HuH-7.5 (cell line): ENCODE measurements around the gene CINP.
A peak's percentile ranks its signal among the peaks of the same experiment; 100 is the strongest.

Experiments used
- DNase-seq: peaks from one replicate; pipeline ENCODE4 v3.0.0; 2011; ENCODE audit warnings: low spot score

Gene CINP

DNA sequence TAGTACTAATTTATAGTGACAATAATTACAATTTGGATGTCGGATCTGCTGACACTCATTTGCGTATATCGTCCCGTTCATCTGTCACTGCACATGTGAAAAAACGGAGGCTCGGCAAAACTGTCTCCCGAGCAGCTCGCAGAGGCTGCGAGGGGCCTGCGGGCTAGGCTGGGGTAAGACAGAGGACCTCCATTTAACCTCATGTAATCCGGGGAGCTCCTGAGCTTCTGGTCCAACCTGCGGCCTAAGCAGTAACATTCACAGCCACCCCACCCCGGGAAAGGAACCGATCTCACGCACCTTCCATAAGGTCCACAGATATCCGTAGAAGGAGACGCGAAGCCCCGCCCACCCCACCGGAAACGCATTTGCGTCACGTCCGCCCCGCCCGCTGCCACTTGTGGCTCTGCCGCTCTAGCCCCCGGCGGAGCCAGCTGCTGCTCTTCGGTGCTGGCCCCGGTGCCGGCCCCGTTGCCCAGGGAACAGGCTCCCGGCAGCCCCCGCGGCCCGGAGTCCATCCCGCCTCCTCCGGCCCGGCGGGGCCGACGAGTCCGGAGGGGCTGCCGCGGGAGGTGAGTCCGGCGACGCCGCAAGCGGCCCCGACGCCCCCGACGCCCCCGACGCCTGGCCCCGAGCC lies at the start of gene CINP, which contains the start of gene TECPR2:
CINP (minus strand) TSS at position 346 of the 637 bp plus-strand sequence; CDS start at position 307, 39 bp downstream.
TECPR2 (plus strand) TSS at position 397 of the 637 bp plus-strand sequence. CDS start 13,781 bp downstream, outside the sequence.
- DNase-seq: peak; percentile 89

DNA sequence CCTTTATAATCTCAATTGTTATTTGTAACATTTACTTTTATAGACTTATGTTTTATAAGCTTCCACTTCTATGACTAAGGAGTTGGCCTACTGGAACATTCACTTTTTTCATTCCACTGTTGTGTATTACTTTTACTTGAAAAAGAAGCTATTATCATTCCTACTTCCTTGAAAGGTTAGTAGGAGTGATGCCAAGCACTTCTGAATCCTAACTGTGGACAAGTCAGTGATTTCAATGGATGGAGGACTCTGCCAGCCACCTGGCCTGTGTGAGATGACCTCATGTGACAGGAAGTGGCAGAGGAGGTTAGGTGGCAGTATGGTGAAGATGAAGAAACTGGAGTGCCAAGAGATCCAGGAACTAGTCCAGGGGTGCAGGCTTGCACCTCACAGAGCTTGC lies 46.0 kb upstream of the CINP start:
- DNase-seq: no peak

DNA sequence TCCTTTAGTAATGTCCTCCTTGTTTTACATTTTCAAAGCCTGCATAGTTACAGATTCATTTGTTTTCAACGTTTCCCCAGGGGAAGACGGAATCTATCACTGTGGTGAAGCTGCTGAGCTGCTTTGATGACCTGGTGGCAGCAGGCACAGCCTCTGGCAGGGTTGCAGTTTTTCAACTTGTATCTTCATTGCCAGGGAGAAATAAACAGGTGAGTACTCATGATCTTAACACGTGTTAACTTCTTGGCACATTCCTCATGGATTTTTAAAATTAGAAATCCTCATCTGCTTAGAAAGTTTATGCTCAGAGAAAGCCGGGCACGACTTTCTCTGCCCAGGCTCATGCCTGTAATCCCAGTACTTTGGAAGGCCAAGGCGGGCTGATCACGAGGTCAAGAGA lies 44.6 kb upstream of the CINP start:
- no peak for DNase-seq

DNA sequence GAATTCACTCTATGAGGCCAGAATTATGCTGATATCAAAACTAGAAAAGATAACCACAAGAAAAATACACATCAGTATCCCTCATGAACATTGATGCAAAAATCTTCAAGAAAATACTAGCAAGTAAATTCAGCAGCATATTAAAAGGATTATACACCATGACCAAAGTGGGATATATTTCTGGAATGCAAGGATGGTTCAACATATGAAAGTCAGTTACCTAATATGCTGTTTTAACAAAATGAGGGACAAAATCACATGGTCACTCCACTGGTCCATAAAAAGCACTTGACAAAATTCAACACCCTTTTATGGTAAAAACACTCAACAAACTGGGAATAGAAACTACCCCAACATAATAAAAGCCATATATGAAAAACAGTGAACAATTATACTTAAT lies 40.3 kb upstream of the CINP start:
- DNase-seq: no peak

DNA sequence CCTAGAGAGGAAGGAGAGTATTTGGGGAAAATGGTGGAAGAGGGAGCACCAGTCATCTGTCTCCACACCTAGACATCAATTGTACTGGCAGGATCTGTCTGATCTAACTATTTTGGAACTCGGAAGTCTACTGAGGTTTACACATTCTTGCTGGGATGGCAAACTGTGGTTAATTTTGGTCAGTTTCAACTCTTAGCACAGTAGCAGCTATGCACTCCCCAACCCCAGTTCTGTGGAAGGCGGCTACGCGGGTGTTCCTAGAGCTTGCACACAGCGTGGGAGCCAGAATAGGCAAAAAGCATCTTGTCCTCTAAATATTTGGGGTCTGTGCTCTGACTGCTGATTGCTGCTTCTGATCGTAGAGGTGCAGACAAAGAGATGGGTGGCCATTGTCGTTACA lies 33.8 kb upstream of the CINP start:
- DNase-seq: no peak

DNA sequence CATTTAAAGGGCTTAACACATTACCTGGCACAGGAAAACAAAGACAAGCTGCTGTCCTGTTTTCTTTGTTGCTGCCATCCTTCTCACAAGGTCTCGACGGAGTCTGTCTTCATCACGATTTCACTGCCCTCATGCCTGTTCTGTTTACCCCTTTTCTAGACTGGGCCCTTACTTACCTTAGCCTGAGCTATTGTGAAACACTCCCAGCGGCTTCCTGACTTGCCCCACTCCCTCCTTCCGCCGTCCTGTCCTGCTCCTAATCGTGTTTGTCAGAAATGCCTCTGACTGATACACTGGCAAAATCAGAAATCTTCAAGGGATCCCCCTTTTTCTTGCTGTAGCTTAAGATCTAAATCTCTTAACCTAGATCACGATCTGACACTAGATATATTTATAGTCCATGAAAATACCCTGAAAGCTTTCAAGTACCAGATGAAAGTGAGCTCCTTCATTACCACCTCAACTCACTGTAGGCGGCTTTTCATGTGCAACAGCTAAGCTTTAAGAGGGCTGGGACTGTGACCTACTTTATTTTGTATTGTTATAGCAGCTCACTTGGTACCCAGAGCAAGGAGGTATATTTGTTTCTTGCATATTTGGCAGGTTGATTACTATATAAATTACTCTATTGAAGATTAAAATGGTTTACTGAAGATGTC lies 32.2 kb upstream of the CINP start:
- no peak for DNase-seq

DNA sequence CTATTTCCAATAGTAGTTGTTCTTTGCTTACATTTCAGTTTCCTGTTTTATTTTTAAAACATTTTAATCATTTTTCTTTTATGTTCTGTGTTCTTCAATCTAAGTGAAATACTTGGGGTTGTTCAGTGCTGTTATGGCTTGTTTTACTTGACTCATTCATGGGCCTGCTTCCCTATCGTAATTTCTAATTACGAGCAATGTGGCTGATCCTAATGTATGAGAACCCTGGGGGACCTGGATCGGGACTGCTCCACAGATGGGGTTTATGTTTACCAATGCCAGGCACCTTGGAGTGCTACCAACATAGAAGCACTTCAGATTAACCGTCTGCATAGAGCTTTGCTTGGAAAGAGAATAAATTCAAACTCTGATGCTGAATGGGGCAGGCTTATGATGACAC lies 29.8 kb upstream of the CINP start:
- no peak for DNase-seq

DNA sequence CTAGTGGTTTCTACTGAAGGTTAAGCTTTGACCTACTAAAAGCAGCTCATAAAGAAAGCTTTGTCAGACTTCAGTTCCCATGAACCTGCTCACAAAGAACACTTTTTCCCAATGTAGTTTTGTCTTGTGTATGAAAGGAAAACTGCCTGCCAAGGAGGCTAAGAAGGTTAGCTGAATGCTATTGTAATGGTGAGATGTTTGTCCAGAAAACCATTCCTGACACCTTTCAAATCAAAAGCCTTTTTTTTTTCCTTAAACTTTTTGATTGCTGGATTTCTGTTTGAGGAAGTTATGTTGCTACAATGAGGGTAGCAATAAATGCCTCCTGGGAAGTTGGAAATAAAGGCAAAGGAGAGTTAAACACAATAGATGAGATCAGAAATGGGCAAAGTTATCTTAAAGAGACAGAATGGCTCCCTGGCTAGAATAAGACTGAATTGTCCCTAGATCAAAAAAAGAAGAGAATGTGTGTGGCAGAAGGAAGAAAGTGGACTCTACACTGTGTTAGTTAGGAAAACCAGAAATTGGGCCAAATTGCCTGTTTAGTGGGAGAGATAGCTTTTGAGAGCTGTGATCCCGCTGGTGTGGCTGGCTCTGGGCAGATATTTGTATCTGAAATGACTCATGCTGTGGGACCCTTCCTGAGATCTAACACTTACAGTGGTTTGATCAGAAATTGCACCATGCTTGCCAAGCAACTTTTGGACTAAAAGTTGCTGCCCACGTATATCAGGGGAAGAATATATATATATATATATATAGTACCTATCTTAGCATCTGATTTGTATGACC lies 27.6 kb upstream of the CINP start:
- no peak for DNase-seq

DNA sequence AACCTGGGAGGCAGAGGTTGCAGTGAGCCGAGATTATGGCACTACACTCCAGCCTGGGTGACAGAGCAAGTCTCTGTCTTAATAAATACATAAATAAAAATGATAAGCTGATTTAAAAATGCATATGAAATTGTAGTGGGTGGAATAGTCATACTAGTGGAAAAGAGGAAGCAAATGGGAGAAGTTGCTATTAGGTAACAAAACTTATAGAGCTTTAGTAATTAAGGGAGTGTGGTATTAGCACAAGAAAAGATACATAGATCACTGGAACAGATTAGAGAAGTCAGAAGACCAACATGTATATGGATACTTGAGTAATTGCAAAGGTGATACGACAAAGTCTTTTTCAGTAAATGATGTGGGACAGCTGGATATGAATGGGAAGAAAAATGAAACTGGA lies 26.6 kb upstream of the CINP start:
- no peak for DNase-seq

DNA sequence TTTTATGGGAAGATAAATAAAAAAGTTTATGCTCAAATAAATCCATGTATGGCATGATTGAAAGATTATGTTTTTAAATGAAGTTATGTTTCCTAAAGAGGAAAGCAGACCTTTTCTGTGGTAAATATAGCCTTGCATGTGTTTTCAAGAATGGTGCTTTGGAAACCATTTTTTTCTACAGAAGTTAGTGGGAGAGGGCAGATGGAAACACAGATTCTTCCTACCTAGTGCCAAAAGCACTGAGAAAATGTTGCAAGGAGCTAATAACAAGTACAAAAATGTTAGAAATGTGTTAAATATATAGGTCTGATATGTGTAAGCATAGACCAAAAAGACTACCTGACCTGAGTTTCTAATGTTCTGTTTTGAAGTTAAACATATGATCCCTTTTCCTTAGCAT lies 24.4 kb upstream of the CINP start:
- no peak for DNase-seq

DNA sequence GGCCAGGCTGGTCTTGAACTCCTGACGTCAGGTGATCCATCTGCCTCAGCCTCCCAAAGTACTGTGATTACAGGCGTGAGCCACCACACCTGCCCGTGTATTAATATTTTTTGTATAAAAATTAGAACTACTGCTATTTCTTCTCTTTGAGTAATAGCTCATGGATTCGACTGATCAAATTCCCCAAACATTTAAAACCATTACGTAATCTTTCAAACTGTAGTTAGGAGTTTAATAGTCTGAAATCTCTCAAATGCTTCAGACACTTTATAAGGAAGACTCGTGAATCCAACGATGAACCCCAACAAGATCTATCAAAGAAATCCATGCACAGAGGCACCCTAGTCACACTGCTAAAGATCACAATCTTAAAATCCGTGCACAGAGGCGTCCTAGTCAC lies 16.1 kb upstream of the CINP start:
- no peak for DNase-seq

DNA sequence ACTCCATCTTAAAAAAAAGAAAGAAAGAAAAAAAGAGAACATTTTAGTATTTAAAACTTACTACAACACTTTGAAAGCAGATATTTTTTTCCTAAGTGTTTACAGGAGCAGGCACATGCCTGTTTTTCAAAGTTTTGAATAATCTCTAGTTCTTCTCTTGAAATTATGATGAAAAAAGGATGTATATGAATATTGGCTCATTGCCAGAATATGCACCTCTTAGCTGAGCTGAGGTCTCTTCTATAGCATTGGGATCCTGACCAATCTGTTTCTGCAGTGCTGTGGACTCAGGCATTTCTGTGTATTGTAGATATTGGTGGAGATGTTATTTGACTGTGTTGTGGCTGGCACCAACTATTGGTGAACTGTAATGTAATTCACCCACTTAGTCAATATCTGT lies 15.0 kb upstream of the CINP start:
- DNase-seq: no peak

DNA sequence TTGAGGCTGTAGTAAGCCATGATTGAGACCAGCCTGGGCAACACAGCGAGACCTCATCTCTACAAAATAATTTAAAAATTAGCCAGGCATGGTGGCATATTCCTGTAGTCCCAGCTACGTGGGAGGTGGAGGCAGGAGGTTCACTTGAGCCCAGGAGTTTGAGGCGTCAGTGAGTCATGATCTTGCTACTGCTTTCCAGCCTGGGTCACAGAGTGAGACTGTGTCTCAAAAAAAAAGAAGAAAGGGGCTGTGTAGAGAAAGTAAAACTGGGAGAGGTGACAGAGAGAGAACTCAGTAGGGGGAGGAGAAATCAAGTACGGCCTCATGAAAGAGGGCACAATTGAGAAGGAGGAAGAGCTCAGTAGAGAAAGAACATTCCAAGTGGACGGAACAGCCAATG lies 12.4 kb upstream of the CINP start:
- no peak for DNase-seq

DNA sequence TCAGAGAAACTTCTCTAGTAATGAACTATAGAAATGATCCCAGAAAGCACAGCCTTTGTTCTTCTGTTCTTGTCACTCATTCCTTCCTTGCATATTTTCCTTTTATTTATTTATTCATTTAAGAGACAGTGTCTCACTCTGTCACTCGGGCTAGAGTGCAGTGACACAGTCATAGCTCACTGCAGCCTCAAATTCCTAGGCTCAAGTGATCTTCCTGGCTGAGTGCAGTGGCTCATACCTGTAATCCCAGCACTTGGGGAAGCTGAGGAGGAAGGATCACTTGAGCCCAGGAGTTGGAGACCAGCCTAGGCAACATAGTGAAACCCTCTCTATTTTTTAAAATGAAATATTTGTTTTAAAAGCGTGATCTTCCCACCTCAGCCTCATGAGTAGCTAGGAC lies 11.6 kb upstream of the CINP start:
- DNase-seq: no peak

DNA sequence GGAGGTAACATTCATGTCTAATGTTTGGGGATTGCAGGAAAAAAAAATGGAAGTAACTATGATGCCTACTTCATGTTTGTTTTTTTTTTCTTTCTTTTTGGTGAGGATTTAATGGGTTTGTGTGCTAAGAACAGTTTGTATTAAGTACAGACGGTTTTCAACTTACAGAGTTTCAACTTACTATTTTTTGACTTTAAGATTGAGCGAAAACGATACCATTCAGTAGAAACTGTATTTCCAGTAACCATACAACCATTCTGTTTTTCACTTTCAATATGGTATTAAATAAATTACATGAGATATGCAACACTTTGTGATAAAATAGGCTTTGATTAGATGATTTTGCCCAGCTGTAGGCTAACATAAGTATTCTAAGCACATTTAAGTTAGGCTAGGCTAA lies 10.4 kb upstream of the CINP start:
- DNase-seq: no peak

DNA sequence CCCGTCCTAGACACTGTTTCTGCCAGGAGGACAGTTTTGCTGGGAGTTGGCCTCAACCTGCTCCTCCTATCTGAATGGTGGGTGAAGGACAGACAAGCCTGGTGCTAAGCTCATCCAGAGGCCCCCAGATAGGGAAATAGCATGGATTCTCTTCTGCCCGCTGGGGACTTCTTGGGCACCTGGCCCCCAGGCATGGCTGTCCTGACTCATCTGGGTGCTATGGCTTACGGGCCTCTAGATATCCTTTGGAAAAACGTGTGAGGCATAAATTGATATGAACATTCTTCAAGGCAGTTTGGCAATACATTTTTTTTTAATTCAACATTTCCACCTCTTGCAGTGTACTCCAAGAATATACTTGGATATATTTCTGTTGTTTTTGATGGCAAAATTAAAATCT lies 8.7 kb upstream of the CINP start:
- DNase-seq: no peak

DNA sequence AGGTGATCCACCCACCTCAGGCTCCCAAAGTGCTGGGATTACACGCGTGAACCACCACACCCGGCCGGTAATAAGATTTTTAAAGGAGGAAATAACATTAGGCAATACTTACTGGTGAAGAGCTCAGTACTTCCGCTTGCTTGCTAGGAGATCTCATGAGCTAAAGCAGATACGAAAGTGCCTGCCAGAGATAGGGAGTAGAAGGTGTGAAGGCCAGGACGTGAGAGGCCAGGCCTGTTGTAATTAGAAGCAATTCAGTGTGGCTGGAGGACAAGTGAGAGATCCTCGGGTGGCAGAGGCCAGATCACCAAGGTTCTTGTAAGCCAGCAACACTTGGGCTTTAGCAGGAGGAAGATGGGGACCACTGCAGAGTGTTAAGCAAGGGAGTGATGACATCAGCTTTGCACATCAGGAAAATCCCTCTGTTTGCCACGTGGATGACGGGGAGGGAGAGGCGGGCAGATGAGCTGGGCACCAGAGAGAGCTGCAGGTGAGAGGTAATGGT lies 7.7 kb upstream of the CINP start:
- no peak for DNase-seq

DNA sequence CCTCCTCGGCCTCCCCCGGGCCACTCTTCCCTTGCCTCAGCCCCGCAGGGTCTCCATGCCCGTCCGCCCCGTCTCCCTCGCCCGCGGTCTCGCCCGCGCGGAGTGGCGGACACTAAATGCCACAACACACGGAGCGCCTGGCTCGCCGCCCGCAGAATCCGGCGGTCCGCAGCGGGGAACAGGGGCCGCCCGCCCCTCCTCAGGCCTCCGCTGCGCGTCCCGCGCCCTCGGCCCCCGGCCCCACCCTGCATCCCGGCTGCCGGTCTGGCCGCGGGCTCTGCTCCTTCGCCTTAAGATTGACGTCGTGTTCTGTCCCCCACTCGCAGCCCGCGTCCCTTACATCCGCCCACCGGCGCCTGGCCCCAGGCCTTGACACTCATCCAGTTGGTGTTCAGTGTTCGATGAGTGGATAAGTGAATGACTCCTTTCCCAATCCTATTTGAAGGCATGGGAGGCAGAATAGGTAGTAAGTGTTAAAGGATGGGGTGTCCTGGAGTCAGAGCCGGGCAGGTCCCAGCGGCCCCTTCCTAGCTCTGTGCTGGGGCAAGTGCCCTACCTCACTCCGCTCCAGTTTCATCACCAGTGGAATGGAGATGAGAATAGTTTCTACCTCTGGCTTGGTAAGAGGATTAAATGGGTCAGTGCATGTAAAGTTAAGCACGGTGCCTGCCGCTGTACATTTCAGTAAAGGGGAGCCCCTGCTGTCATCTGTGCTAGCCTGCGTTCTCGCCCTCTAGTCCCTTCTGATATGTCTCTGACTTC lies 673 bp upstream of the CINP start:
- no peak for DNase-seq

DNA sequence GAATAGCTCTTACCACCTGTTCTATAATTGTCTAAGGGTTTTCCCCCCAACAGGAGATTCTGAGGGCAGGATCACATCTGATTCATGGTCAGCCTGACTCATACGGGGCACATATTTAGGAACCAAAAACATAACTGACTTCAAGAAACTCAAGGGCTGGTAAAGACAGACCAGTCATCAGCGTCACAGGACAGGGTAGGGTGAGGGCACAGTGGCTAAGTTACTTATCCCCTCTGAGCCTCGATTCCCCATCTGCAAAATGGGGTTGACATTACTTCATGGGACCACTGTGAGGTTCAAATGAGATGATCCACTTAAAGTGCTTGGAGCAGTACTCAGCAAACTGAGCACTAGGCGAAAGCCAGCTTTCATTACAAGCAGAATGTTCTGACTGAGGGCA lies 606 bp downstream of the CINP start:
- DNase-seq: no peak

DNA sequence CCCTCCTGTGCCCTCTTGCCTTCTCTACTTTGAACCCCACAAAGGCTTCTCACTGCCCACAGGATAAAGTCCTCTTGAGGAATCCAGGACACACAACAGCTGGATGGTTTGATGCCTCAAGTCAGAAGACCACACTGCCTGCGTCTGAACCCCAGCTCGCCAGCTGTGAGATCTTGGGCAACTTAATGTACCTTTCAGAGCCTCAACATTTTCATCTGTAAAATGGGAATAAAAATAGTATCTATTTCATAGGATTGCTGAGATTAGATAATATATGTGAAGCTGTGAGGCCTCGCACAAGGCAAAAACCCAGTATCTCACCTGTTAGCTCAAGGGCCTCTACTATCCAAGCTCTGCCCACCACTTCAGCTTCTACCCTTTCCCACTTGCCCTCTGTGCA lies 2.3 kb downstream of the CINP start:
- no peak for DNase-seq

DNA sequence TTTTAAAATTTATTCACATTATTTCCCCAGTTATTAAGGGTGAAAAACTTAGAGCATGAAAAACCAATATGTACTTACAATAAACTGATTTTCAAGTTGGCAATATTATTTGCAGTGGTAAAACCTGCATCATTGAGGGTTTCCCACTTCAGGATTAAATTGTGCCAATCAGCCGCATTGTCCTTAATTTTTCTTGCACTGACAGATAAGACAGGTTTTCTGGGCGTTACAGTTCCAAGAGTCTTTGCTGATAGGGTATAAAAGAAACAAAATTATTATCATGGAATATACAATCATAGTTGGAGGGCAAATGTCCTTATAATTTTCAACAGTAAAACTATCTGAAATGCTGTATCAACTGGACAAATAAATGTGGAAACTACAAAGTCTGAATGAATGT lies 3.3 kb downstream of the CINP start:
- no peak for DNase-seq

DNA sequence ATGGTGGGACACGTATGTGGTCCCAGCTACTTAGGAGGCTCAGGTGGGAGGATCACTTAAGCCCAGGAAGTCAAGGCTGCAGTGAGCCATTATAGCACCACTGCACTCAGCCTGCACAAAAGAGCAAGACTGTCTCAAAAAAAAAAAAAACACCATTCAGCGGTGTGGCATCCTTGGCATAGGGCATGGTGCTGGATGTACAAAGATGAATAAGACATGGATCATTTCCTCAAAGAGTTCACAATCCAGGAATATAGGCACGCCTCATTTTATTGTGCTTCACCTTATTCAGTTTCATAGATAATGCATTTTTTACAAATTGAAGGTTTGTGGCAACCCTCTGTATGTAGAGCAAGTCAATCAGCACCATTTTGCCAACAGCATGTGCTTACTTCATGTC lies 6.4 kb downstream of the CINP start:
- no peak for DNase-seq
